GM18511 (cell line): ENCODE results near the gene NFAM1.

ENCODE experiments used
- ATAC-seq: cut with Tn5 transposase; IDR thresholded peaks from one replicate; pipeline ENCODE4 v1.9.1; 2021; ENCODE audit warnings: mild to moderate bottlenecking, moderate library complexity; ENCODE audit not compliant: unreplicated experiment

NFAM1 gene

DNA sequence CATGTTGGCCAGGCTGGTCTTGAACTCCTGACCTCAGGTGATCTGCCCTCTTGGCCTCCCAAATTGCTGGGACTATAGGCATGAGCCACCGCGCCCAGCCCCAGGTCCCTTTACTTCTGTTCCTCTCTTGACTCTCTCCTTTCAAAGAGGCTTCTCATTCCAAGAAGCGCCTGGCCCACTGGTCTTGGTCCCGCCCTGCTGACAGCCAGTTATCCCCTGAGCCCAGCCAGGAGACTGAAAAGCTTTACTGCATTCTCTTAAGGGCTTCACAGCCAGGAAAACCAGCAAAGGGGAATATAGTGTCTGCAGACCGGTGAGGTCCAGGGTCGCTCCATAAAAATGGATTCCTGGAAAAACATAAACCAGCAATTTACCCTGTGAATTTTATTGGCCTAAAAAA is 68.3 kb downstream of the NFAM1 start:
- ATAC-seq = no peak

DNA sequence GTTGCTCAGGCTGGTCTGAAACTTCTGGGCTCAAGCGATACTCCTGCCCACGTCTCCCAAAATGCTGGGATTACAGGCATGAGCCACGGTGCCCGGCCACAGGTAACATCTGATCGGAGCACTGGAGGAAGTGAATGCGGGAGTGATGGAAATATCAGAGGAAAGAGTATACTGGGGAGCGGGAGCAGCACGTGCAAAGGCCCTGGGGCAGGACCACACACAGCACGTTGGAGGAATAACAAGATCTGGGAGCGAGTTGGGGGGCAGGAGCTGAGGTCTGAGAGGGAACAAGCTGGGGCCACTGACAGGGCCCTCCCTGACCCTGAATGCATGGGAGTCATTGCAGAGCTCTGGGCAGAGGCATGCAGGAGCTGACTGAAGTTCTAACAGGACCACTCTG is 70.7 kb downstream of the NFAM1 start:
- ATAC-seq = no peak

DNA sequence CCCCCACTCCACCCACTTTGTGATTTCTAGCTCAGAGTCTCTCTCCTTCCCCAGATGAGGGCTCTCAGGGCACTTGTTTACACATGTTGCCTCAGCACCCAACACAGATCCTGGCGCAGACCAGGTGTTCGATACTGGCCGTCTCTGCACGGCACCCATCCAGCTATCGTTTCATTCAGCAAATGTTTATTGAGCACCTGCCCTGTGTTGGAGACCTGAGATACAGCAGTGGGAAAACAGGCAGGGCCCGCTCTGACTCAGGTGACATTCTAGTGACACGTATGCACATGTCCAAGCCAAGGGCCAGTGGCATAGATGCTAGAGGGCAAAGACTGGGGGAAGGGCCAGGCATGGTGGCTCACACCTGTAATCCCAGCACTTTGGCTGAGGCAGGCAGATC is 71.9 kb downstream of the NFAM1 start:
- no peak for ATAC-seq

DNA sequence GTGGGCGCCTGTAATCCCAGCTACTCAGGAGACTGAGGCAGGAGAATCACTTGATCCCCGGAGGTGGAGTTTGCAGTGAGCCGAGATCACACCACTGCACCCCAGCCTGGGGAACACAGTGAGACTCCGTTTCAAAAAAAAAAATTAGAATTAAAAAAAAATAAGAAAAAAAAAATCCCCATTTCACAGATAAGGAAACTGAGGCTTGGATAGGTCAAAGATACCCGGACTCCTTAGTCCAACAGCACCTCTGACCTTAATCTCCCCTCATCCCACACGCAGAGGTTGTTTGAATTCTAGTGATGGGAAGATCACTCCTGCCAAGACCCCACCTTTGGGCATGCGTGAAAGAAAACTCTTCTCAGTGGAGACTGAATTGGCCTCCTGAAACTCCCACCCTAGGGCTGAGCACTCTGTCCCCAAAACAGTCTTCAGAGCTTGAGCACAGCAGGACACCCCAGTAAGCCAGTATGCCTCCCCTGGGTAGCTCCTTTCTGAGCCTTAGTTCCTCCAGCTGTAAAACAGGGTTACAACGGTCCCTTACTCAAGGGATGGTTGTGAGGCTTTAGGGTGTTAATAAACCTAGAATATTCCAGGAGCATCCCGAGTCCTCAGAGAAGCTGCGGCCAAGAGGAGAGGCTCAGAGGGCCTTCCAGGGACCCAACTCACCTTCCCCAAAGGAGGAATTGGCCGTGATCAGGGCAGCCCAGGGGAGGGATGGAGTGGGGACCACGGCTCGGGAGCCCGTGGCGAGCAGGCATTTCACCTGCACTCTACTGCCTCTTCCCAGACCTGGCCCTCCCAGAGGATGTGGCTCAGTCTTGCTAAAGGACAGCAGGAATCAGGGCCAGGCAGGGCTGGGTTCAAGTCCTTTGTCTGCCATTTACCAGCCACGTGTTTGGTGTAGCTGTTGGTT is 73.3 kb downstream of the NFAM1 start:
- ATAC-seq = no peak

DNA sequence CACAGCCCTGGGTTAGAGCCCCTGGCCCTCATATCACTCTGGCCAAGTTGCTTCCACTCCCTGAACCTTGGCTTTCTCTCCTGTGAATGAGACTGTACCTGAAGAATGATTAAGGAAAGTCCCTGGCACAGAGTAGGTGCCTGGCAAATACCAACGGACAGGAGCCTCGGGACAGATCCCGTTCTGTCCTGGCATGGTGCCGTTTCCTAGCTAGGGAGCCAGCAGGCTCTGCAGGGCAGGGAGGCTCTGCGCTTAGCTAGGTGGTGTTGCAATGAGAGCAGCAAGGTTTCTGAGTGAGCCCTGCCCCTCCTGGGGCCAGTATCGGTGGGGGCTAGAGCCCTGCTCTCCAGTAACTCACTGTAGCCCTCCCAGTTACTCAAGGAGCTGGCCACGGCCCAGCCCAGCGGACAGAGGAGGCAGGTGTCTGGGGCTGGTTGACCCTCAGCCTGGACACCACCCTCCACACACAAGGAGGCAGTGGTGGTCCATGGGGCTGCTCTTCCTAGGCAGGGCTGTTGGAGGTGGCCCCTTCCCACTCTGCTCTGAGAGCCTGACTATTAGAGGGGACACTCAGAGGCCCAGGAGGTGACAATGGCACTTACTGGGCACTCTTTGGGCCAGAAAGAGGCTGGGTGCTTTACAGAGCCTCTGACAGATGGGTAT is 74.4 kb downstream of the NFAM1 start:
- ATAC-seq = no peak

DNA sequence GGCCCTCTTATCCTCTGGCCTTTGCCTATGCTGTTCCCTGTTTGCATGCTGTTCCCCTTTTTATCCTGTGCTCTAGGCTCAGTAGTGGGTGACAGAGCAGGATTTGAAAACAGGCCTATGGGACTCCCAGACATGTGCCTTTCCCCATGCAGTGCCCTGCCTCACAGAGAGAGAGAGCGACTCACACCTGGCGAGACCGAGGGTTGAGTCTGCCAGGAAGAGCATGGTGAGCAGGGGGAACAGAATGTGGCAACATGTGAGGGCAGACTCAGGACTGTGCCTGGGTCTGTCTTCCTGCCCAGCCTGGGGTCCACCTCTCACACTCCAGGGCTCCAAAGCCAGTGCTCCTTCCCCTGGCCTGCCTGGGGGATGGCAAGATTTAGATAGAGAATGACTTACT is 75.0 kb downstream of the NFAM1 start:
- no peak for ATAC-seq

DNA sequence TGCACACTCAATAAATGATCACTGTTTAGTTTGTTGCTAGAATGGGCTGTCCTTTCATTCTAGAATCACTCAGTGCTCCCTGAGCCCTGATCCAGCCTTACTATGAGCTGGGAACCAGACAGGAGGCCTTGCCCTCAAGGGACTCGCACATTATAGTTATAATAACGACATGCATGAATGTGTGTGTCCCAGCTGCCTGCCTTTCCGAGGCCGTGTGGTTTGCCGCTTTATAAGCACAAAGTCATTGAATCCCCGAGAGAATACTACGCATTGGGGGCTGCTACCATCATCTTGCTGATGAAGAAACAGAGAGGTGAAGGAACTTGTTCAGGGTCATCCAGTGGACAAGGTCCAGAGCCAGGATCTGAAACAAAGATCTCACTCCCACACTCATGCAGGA is 75.7 kb downstream of the NFAM1 start:
- no peak for ATAC-seq

DNA sequence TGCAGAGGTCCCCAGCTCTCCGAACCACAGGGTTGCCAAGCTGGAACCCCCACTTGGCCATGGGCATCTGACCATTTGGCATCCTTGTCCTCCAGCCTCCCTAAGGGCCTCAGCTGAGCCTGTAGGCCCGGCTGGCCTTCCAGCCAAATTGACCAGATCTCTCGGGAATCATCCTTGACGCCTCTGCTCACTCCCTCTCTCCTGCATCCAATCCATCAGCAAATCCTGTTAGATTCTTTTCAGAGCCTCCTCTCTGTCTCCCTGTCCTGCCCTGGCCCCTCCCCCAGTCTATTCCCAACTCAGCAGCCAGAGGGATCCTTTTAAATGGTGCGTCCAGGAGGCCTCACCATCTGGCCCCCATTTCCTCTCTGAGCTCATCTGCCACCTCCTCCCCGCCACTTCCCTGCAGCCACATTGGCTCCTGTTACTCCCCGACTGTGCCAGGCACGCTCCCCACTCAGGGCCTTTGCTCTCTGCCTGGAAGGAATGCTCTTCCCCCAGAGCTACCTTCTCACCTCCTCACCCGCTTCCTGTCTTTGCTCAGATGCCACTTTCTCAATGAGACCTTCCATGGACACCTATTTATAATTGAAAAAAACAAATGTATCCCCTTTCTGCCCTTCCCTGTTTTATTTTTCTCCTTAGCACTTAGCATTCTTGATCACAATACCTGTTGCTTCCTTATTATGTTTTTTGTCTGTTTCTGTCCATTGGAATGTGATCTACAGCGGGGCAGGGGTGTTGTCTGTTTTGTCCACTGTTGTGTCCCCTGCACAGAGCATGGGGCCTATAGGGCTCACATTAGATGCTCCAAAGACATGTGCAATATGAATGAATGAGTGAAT is 78.1 kb downstream of the NFAM1 start:
- ATAC-seq = no peak

DNA sequence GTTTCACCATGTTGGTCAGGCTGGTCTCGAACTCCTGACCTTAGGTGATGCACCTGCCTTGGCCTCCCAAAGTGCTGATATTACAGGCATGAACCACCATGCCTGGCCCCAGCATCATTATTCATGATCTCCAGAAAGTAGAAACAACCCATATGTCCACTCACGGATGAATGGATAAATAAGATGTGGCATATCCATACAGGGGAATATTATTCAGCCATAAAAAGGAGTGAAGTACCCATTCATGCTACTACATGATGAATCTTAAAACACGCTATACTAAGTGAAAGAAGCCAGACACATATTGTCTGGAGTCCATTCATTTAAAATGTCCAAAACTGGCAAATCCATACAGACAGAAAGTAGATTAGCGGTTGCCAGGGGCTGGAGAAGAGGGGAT is 81.8 kb downstream of the NFAM1 start:
- no peak for ATAC-seq

DNA sequence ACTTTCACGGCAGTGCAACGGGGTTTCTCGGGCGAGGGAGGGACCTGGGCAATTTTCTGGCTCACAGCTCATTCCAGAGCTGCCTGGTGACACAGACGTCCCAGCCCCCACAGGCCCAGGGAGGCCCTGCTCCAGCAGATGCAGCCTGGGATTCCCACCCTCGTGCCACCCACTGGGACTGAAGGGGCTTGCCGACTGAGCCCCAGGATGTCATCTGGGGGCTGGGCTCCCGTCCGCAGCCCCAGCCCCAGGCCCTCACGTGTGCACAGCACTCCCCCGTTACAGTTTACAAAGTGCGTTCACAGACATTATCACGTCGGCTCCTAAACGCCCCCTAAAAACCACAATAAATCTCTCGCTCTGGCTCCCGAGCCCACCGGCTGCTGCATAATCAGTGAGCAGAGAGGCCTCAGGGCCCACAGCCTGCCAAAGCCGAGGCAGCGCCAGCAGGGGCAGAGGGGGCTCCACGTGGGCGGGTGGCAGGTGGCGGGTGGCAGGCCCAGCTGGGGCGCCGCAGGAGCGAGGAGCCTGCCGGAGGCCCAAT is 84.8 kb downstream of the NFAM1 start:
- no peak for ATAC-seq

DNA sequence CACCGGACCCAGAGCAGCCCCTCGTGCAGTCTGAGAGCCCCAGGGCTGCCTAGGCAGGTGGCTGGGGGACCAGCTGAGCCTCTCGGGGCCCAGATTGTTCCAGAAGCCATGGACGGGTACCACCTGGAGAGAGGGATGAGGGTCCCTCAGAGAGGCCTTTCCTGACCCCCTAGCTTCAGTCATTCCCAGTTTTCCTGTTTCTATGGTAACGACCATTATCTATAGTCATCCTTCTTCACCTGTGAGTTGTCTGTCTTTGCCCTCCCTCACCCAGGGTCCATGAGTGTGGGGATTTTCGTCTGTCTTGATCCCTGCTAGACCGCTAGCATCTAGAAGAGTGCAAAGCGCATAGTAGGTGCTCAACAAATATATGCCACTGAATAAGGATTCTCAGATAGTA is 85.5 kb downstream of the NFAM1 start:
- ATAC-seq = no peak

DNA sequence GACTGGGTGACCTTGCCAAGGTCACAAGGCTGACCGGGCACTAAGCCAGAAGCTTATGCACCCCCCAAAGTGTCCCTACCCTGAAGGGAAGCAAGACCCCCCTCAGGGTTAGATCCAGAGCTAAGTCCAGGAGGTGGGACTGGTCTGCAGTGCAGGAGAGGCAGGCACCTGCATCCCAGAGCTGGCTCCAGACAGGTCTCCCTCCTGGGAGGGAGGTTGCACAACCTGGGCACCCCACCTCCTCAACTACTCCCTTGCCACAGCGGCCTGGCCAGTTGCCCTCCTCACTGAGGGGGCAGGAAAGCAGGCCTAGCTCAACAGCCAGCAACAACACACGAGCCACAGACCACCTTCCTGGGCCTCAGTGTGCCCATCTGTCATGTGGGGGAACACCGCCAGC is 86.7 kb downstream of the NFAM1 start:
- no peak for ATAC-seq

DNA sequence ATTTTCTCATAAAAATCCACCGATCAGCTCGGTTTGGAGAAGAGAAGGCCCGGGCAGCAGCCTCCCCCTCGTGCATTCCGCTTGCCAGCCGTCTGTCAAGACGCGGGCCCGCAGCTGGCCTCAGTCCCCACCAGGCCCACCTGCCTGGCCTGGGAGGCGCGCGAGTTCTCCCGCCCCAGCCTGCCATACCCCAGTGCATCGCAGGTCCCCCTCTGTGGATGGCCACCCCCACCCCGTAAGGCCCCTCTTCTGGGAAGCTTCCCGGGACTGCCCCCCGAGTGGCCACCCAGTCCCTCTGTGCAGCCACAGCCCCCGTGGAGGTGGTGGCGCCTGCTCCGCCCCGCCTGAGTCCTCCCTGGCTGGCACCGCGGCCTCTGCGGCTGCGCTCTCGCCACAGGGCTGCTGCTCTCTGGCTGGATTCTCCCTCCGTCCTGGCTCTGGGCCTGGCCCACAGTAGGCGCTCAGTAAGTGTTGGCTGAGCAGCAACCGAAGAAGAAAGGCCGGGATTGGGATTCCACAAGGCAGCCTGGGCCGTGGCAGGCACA is 87.8 kb downstream of the NFAM1 start:
- no peak for ATAC-seq

DNA sequence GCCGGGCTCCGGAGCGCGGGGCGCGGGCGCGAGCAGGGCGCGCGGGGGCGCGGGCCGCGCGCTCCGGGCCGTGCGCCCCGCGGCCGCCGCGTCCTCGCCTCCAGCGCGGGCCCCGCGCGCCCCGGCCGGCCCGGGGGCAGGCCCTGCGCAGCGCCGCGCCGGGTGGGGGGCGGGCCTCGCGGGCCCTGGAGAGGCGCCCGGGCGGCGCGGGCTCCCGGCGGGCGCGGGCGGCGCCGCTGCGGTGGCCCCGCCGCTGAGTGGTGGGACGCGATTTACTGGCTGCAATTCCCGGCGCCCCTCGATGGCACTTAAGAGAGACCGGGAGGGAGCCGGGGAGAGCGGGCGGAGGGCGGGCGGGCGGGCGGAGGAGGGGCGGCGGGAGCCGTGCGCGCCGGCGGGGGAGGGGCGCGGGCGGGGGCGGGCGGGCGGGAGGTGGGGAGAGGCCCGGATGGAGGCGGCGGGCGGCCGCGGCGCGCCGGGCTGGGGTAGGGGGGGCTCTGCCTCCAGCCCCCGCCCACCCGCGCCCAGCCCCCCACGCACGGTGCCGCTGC is 88.6 kb downstream of the NFAM1 start:
- ATAC-seq = no peak

DNA sequence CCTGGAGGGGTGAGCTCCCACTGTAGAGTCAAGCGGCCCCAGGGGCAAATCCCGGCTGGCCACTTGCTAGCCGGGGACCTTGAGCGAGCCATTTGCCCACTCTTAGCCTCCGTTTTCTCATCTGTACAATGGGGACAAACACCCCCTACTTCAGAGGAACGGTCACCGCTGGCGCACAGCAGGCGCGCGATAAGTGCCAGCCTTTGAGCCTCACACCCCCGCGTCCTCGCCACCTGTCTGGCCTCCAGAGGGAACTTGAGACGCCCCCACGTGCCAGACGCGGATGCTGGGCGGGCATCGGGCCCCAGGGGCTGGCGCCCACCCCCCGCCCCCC is 89.1 kb downstream of the NFAM1 start:
- no peak for ATAC-seq

DNA sequence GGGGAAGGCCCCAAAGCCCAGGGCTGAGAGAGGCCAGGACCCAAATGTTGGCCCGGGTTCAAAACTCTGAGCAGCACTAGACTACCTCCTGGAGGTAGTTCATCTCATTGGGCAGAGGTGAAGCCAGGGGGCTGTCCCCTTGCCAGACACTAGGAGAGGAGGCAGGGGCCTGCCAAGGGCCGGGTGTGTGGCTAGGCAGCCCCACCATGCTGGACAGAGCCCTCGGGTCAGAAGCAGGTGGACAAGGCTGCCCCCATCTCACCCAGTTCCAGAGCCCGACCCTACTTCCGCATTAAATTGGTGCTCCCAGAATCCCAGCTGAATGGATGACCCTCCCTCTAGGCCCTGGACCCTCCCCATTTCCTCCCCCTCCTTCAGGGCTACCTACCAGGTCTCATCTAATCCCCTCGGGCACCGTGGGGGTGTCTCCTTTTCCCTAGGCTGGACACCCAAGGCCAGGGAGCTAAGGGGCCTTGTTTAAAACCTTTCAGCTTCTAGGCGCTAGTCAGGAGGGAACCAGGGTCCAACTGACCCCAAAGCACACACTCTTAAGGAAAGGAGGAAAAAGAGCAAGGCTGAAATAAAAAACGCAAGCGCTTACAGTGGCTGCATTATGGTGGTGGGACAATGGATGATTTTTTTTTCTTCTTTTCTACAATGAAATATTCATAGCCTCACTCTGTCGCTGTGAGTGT is 89.6 kb downstream of the NFAM1 start:
- no peak for ATAC-seq

DNA sequence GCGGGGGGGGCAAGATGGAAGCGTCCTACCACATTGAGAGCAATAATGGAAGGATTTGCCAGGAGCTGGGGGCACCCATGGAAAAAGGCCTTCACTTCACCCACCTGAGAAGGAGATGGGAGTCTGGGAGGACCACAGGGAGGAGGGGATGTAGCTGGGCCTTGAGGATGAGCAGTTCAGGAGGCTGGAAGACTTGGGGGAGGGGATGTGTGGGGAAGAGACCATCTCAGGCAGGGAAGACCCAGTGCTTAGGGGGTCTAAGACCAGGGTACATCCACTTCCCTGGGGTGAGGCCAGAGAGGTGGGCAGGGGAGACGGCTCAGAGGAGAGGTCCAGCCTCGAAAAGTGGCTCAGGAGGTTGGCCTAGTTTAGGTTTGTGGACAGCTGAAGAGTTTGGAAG is 90.4 kb downstream of the NFAM1 start:
- ATAC-seq = no peak

DNA sequence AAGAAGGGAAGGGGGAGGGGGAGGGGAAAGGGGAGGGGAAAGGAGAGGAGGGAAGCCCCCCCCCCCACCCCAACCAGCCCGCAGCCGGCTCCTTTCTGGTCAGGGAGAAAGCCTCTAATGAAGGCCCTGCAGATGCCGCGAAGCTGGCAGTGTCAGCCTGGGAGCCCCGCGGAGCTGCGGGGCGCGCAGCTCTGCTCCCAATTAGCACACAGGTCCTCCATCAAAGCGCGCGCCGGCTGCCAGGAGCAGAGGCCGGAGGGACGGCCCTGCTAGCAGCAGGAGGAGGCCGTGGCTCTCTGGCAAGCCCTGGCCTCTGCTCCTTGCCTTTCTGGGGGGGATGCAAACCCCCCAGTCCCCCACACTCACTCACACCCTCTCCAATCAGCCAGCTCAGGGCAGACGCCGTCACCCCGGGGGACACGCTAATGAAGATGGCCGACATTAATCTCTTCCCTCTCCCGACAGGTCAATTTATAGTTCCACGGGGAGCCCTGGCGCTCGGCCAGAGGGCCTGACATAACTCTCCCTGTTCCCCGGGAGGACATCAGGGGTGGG is 91.3 kb downstream of the NFAM1 start:
- ATAC-seq = no peak

DNA sequence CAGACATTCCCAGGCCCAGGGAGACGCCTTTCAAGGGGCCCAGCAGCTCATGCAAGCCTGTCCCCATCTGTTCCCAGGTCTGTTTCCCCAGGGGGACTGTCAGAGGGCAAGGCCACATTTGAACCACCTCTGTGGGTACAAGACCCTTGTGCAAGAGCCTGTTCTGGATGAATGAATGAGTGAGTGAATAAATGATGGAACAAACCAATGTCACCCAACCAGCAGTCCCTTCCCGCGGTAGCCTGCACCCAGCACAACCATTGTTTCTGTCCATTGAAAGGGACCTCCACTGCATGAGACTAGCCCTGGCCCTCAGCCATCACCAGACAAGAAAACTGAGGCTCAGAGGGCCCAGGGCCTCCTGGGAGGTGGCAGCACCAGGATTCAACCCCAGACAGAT is 92.1 kb downstream of the NFAM1 start:
- ATAC-seq = no peak

DNA sequence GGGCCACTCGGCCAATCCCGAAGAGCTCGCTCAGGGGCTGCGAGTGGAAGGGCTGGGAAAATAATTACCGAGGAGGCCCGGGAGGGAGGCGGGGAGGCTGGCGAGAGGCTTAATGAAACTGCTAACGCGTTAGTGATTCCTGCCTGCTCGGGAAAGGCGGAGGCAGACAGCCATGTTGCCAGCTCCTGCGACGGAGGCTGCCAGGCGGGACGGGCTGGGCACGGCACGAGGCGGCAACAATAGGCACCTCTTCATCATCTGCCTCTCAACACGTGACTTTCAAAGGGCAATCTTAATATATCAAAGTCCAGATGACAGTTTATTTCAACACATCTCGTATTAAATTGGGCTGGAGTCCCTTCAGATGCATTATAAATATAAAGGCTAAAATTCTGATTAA is 93.7 kb downstream of the NFAM1 start:
- ATAC-seq = no peak
